ENCODE results near the gene LTA. TPM values are rescaled to one million over a fixed set of nuclear protein-coding genes. Genes with fewer than 3 reads are reported as not detected.
"Not testable (repeated sequence)": the region's sequence is repeated elsewhere in the genome, so short reads cannot be mapped to it uniquely, and the experiment has no call there.

LTA gene
- total RNA-seq, 1 donor from 2014 or later, result not detected

- intact Hi-C loops (cut with DNase I), result loop anchor here (5.0 kb wide), 1 partner anchor 33 kb away; the partner anchor contains the start of genes ATP6V1G2 and NFKBIL1
- DNase-seq, result no peak
Measured at GRCh38 chr6:31580438-31580740, 8.3 kb downstream of the LTA start.

GRCh38 chr6:31580807-31581433 lies 8.8 kb downstream of the LTA start:
- ATAC-seq (ENCODE audit: poor library complexity) (peak; percentile 99), DNase-seq (peak; percentile 96)
- intact Hi-C loops (cut with DNase I), result loop anchor here (5.0 kb wide), 1 partner anchor 34 kb away; the partner anchor contains the start of genes ATP6V1G2 and NFKBIL1

More at GRCh38 chr6:31580438-31580740, 8.3 kb downstream of the LTA start:
- ATAC-seq (ENCODE audit: poor library complexity), result no peak

GRCh38 chr6:31581434-31582229 lies 9.5 kb downstream of the LTA start:
- DNase-seq, result no peak
- intact Hi-C loops (cut with DNase I), result loop anchor here (5.0 kb wide), 1 partner anchor 34 kb away; the partner anchor contains the start of genes ATP6V1G2 and NFKBIL1
- peak; percentile 34 for ATAC-seq (ENCODE audit: poor library complexity)

- ATAC-seq (ENCODE audit: poor library complexity) (no peak), DNase-seq (no peak)
- intact Hi-C loops (cut with DNase I), result loop anchor here (5.0 kb wide), 1 partner anchor 35 kb away; the partner anchor contains the start of genes ATP6V1G2 and NFKBIL1
Measured at GRCh38 chr6:31582230-31582643, 10.1 kb downstream of the LTA start, which contains the start of gene LTB. Gene LTB, minus strand, starts transcription at chr6:31582424. Its CDS starts 7 bp downstream, at chr6:31582417.

- ATAC-seq (ENCODE audit: poor library complexity) (no peak), DNase-seq (no peak)
- intact Hi-C loops (cut with DNase I), result no loop called here
Measured at GRCh38 chr6:31585491-31585890, 13.4 kb downstream of the LTA start.

- ATAC-seq (ENCODE audit: poor library complexity), result peak; percentile 51
- peak; percentile 47 for DNase-seq
- intact Hi-C loops (cut with DNase I), result no loop called here
Measured at GRCh38 chr6:31586008-31586407, 13.9 kb downstream of the LTA start, which contains the start of gene LST1. Gene LST1, plus strand, starts transcription at chr6:31586277. Its CDS starts 1,023 bp downstream, at chr6:31587300.

GRCh38 chr6:31586599-31587281 lies 14.7 kb downstream of the LTA start:
- peak; percentile 57 for ATAC-seq (ENCODE audit: poor library complexity)
- peak; percentile 41 for DNase-seq
- intact Hi-C loops (cut with DNase I), result no loop called here

GRCh38 chr6:31587791-31588777 lies 16.0 kb downstream of the LTA start:
- DNase-seq (no peak), ATAC-seq (ENCODE audit: poor library complexity) (no peak)
- intact Hi-C loops (cut with DNase I), result no loop called here

- intact Hi-C loops (cut with DNase I), result no loop called here
- ATAC-seq (ENCODE audit: poor library complexity), result no peak
Measured at GRCh38 chr6:31588871-31589650, 17.0 kb downstream of the LTA start.

GRCh38 chr6:31590691-31591090 lies 18.6 kb downstream of the LTA start:
- DNase-seq; intact Hi-C loops (cut with DNase I); ATAC-seq (ENCODE audit: poor library complexity): not testable (repeated sequence)

More at GRCh38 chr6:31588871-31589650, 17.0 kb downstream of the LTA start:
- no peak for DNase-seq

- intact Hi-C loops (cut with DNase I), result no loop called here
- DNase-seq (no peak), ATAC-seq (ENCODE audit: poor library complexity) (no peak)
Measured at GRCh38 chr6:31592396-31592771, 20.3 kb downstream of the LTA start.

- intact Hi-C loops (cut with DNase I), result no loop called here
- no peak for DNase-seq
- ATAC-seq (ENCODE audit: poor library complexity), result peak; percentile 62
Measured at GRCh38 chr6:31597006-31597405, 24.9 kb downstream of the LTA start.

- no peak for ATAC-seq (ENCODE audit: poor library complexity)
- intact Hi-C loops (cut with DNase I), result no loop called here
- no peak for DNase-seq
Measured at GRCh38 chr6:31607317-31607716, 35.2 kb downstream of the LTA start.

GRCh38 chr6:31609519-31610406 lies 37.7 kb downstream of the LTA start:
- intact Hi-C loops (cut with DNase I), result no loop called here
- ATAC-seq (ENCODE audit: poor library complexity), result no peak
- no peak for DNase-seq

- no peak for DNase-seq
- intact Hi-C loops (cut with DNase I), result no loop called here
- ATAC-seq (ENCODE audit: poor library complexity), result no peak
Measured at GRCh38 chr6:31610968-31611367, 38.9 kb downstream of the LTA start.

- intact Hi-C loops (cut with DNase I), result no loop called here
- no peak for DNase-seq
- ATAC-seq (ENCODE audit: poor library complexity), result peak; percentile 43
Measured at GRCh38 chr6:31614075-31614619, 42.1 kb downstream of the LTA start.

Measured in Right ventricle myocardium superior (tissue), 1 donor.